ENCODE results near the gene TRIM63.

The TRIM63 gene

GRCh38 chr1:26066857-26067256, 573 bp downstream of the TRIM63 start:
- DNase-seq, result peak in 1 of 42 donors; percentile 49
- intact Hi-C loops (cut with DNase I), result no loop called here

GRCh38 chr1:26066160-26066559, 1.3 kb downstream of the TRIM63 start:
- intact Hi-C loops (cut with DNase I), result no loop called here
- DNase-seq, result no peak

- intact Hi-C loops (cut with DNase I), result no loop called here
Observed at GRCh38 chr1:26064553-26064952, 2.9 kb downstream of the TRIM63 start.

GRCh38 chr1:26060832-26061574, 6.4 kb downstream of the TRIM63 start:
- no peak for DNase-seq
- intact Hi-C loops (cut with DNase I), result no loop called here

More at GRCh38 chr1:26064553-26064952, 2.9 kb downstream of the TRIM63 start:
- no peak for DNase-seq

GRCh38 chr1:26059906-26060305, 7.5 kb downstream of the TRIM63 start:
- DNase-seq, result no peak
- intact Hi-C loops (cut with DNase I), result no loop called here

GRCh38 chr1:26058052-26058595, 9.3 kb downstream of the TRIM63 start:
- intact Hi-C loops (cut with DNase I), result no loop called here
- DNase-seq, result no peak

- intact Hi-C loops (cut with DNase I), result no loop called here
- no peak for DNase-seq
Observed at GRCh38 chr1:26057189-26057588, 10.2 kb downstream of the TRIM63 start.

- no peak for DNase-seq
- intact Hi-C loops (cut with DNase I), result no loop called here
Observed at GRCh38 chr1:26055041-26055440, 12.4 kb downstream of the TRIM63 start.

- intact Hi-C loops (cut with DNase I), result no loop called here
- DNase-seq, result no peak
Observed at GRCh38 chr1:26053718-26054560, 13.5 kb downstream of the TRIM63 start.

- intact Hi-C loops (cut with DNase I), result no loop called here
- no peak for DNase-seq
Observed at GRCh38 chr1:26050248-26050640, 17.2 kb downstream of the TRIM63 start.

GRCh38 chr1:26049531-26050247, 17.7 kb downstream of the TRIM63 start:
- intact Hi-C loops (cut with DNase I), result no loop called here
- no peak for DNase-seq

- DNase-seq, result no peak
- intact Hi-C loops (cut with DNase I), result no loop called here
Observed at GRCh38 chr1:26047278-26047874, 20.1 kb downstream of the TRIM63 start.

GRCh38 chr1:26046246-26047095, 21.0 kb downstream of the TRIM63 start:
- intact Hi-C loops (cut with DNase I), result no loop called here
- DNase-seq, result no peak

- no peak for DNase-seq
- intact Hi-C loops (cut with DNase I), result no loop called here
Observed at GRCh38 chr1:26045722-26046245, 21.6 kb downstream of the TRIM63 start, which contains the start of gene SLC30A2. TSS of gene SLC30A2 (minus strand) at chr1:26046118. CDS start at chr1:26045896, 222 bp downstream.

- no peak for DNase-seq
Observed at GRCh38 chr1:26044971-26045721, 22.3 kb downstream of the TRIM63 start.

GRCh38 chr1:26044414-26044813, 23.0 kb downstream of the TRIM63 start:
- DNase-seq, result no peak
- intact Hi-C loops (cut with DNase I), result no loop called here

More at GRCh38 chr1:26044971-26045721, 22.3 kb downstream of the TRIM63 start:
- intact Hi-C loops (cut with DNase I), result no loop called here

- intact Hi-C loops (cut with DNase I), result no loop called here
- no peak for DNase-seq
Observed at GRCh38 chr1:26043765-26044164, 23.7 kb downstream of the TRIM63 start.

All from head of caudate nucleus (tissue), 42 donors.